GM18867 (cell line): Measurements from ENCODE around the gene LRP5.

ENCODE experiments used
- ATAC-seq: cut with Tn5 transposase; IDR thresholded peaks from one replicate; pipeline ENCODE4 v1.9.1; 2021; ENCODE audit warnings: mild to moderate bottlenecking, moderate library complexity; ENCODE audit not compliant: unreplicated experiment

LRP5 gene

DNA sequence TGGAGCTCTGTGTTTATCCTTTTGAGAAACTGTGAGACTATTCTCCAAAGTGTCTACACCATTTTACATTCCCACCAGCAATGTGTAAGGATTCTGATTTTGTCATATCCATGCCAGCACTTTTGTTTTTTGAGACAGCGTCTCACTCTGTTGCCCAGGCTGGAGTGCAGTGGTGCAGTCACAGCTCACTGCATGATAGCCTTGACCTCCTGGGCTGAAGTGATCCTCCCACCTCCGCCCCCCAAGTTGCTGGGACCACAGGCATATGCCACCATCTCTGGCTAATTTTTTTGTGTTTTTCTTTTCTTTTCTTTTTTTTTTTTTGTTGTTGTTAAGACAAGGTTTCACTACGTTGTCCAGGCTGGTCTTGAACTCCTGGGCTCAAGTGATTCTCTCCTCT, 183.5 kb downstream of the LRP5 start:
- no peak for ATAC-seq

- no peak for ATAC-seq
Measured at GRCh38 chr11:68497761-68498160, 185.4 kb downstream of the LRP5 start.

DNA sequence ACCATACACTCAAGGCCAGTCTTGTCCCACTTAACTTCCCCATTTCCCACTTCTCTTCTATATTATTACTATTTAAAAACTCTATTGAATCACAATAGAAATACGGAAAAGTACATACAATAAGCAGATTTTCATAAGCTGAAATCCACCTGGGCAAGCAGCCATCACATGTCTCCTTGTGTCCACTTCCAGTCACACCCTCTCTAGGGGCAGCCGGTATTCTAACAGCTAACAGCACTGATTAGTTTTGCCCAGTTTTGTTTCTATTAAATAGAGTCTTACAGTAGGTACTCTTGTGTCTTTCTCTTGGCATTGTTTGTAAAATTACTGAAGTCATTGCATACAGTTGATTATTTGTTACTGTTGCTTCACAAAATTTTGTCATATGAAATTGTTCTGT, 185.9 kb downstream of the LRP5 start:
- ATAC-seq = no peak
